ENCODE results near the gene ALDH1L1. TPM values are rescaled to one million over a fixed set of nuclear protein-coding genes. Genes with fewer than 3 reads are reported as not detected.

ALDH1L1 gene
- total and polyA plus RNA-seq, 2 of the 4 experiments (the other 2 are of a cell fraction) = not detected

- H3K4me1 ChIP-seq (ENCODE audit: control insufficient read depth, insufficient read depth, low read length) = no peaks in the 10 kb centered on the region
- no peak overlapping the region for H2BK15ac ChIP-seq (ENCODE audit: low read depth, low read length)
- no peak overlapping the region for H2AFZ ChIP-seq (replicated peaks; ENCODE audit: low read length, poor library complexity)
- H3K9me3 ChIP-seq (ENCODE audit: control insufficient read depth, insufficient read depth, low read length) = no peaks in the 10 kb centered on the region
- no peaks in the 10 kb centered on the region for H3K9me1 ChIP-seq (ENCODE audit: insufficient read depth, low read length)
- H3K56ac ChIP-seq (ENCODE audit: extremely low read depth, insufficient read depth, low read length) = no peak overlapping the region
- DNase-seq (no peak), ATAC-seq (ENCODE audit: low read depth) (no peak)
- no peak for TF ChIP-seq MXI1 (IDR thresholded peaks at IDR 0.05; ENCODE audit: borderline replicate concordance, low read depth, low read length)
- no peak for TF ChIP-seq FOS (IDR thresholded peaks at IDR 0.05; ENCODE audit: low read depth, low read length)
- TF ChIP-seq BHLHE40 (IDR thresholded peaks at IDR 0.05; ENCODE audit: low read depth, low read length) = no peak
- no peak for TF ChIP-seq CTCF (conservative IDR thresholded peaks at IDR 0.05; ENCODE audit: low read depth, low read length)
- TF ChIP-seq SMC3 (IDR thresholded peaks at IDR 0.05; ENCODE audit: low read depth, low read length) = no peak
- no peak for TF ChIP-seq RFX5 (IDR thresholded peaks at IDR 0.05; ENCODE audit: low read depth, low read length)
- no peak for TF ChIP-seq CEBPB (IDR thresholded peaks at IDR 0.05; ENCODE audit: low read depth, low read length)
- no peak for TF ChIP-seq MAZ (IDR thresholded peaks at IDR 0.05; ENCODE audit: borderline replicate concordance, low read depth, low read length)
- no peak for TF ChIP-seq POLR2A (IDR thresholded peaks at IDR 0.05; ENCODE audit: low read depth, low read length)
- no peak for TF ChIP-seq CHD1 (IDR thresholded peaks at IDR 0.05; ENCODE audit: low read depth, low read length)
- no peak for TF ChIP-seq MAFK (IDR thresholded peaks at IDR 0.05; ENCODE audit: low read depth, low read length)
- no peak for TF ChIP-seq USF2 (IDR thresholded peaks at IDR 0.05; ENCODE audit: low read depth, low read length)
- H3K4me3 ChIP-seq (ENCODE audit: insufficient read depth, low read depth, low read length) = no peak overlapping the region
- no peak overlapping the region for H3K4ac ChIP-seq (ENCODE audit: low read depth, low read length)
- POLR2A ChIA-PET (ENCODE audit: unreplicated experiment) = no interaction called here
- BruUV-seq (replicated peaks) = no TSS peak
- no peak overlapping the region for H3K4me2 ChIP-seq (ENCODE audit: low read depth, low read length)
- CTCF ChIA-PET = no interaction called here
- intact Hi-C loops (cut with micrococcal nuclease) = no loop called here
- H3K27ac ChIP-seq (ENCODE audit: insufficient read depth, low read length) = no peak overlapping the region
- dilution Hi-C loops (cut with HindIII; ENCODE audit: low sequenced_read_pairs, unreplicated experiment) = no loop called here
- H4K8ac ChIP-seq (ENCODE audit: low read depth in 2 of 2, low read length in 2 of 2) = no peak overlapping the region
- H3K27me3 ChIP-seq (ENCODE audit: control insufficient read depth, insufficient read depth, low read length) = peaks cover 19% of the 10 kb centered on the region
- H3K18ac ChIP-seq (ENCODE audit: low read depth, low read length) = no peak overlapping the region
- no peak overlapping the region for H2AK5ac ChIP-seq (ENCODE audit: low read depth, low read length)
- H3K23ac ChIP-seq (ENCODE audit: low read depth, low read length) = no peak overlapping the region
- no peak overlapping the region for H4K91ac ChIP-seq (ENCODE audit: insufficient read depth, low read depth, low read length)
- H3K36me3 ChIP-seq (ENCODE audit: control insufficient read depth, insufficient read depth, low read length) = no peaks in the 10 kb centered on the region
- no peak overlapping the region for H2BK120ac ChIP-seq (ENCODE audit: low read depth, low read length)
- no peaks in the 10 kb centered on the region for H4K20me1 ChIP-seq (ENCODE audit: insufficient read depth, low read length)
- no peak overlapping the region for H3K9ac ChIP-seq (ENCODE audit: low read depth, low read length)
- WGBS, 2 experiments (ENCODE audit: extremely low coverage in 2 of 2, insufficient read length in 1 of 2) = 67% methylated on average over 6 of the region's 13 CpGs; no CpG with 5 or more reads in 1 of the 2 experiments
- H3K14ac ChIP-seq (replicated peaks; ENCODE audit: low read depth, low read length) = no peak overlapping the region
- no peak overlapping the region for H2BK20ac ChIP-seq (ENCODE audit: low read depth, low read length)
- no peaks in the 10 kb centered on the region for H3K79me1 ChIP-seq (ENCODE audit: low read depth in 1 of 2, low read length in 2 of 2)
- H2AK9ac ChIP-seq (replicated peaks; ENCODE audit: low read depth, low read length, poor library complexity) = no peak overlapping the region
- in situ Hi-C loops (cut with MboI; ENCODE audit: low sequenced_read_pairs) = no loop called here
- H2BK5ac ChIP-seq (ENCODE audit: low read depth, low read length, poor library complexity, severe bottlenecking) = no peak overlapping the region
- H4K5ac ChIP-seq (ENCODE audit: low read depth, low read length) = no peak overlapping the region
Measured at GRCh38 chr3:126109146-126109879, 71.1 kb downstream of the ALDH1L1 start.
